ENCODE data around the gene ARHGAP22. TPM values are rescaled to one million over a fixed set of nuclear protein-coding genes. Genes with fewer than 3 reads are reported as not detected.

Gene ARHGAP22
- total and polyA plus RNA-seq, 2 of the 4 experiments (the other 2 are of a cell fraction): 28.3 to 30.2 TPM

DNA sequence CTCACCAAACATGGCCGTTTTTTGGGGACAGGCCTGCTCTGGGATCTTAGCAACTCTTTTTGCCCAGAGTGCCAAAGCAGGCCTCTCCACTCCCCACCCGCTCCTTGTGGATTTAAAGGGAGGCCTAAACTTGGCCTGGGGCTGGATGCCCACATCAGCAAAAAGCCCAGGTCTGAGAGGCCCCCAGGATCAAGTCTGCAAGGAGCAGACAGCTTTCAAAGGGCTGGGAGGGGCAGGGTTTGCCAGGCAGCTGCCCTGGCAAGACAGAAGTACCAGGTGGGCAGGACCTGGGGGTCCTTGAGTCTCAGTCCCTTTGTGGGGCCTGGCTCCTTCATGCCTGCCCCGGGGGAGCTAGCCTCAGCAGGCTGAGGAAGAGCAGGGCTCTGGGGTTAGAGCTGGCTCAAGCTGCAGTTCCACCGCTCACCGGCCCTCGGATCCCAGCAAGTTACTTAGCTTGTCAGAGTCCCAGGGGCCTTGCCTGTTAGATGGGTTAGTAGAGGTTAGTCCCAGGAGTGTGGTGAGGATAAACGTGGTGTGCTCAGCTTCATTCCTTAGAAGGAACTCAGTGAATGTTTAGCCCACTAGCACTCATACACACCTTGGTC, 56.2 kb downstream of the ARHGAP22 start:
- BruUV-seq (replicated peaks): no TSS peak
- no peak overlapping the region for H3K27ac ChIP-seq (ENCODE audit: insufficient read depth, low read length)
- CTCF ChIA-PET: interaction anchor here (1.5 kb wide), 1 partner anchor 108 kb away, joined by 19 read pairs; no protein-coding TSS in a partner anchor
- H3K18ac ChIP-seq (ENCODE audit: low read depth, low read length): no peak overlapping the region
- no peak overlapping the region for H4K8ac ChIP-seq (ENCODE audit: low read depth in 2 of 2, low read length in 2 of 2)
- H3K14ac ChIP-seq (replicated peaks; ENCODE audit: low read depth, low read length): no peak overlapping the region
- no peak overlapping the region for H3K4ac ChIP-seq (ENCODE audit: low read depth, low read length)
- no peak overlapping the region for H4K5ac ChIP-seq (ENCODE audit: low read depth, low read length)
- H3K27me3 ChIP-seq (ENCODE audit: control insufficient read depth, insufficient read depth, low read length): no peaks in the 10 kb centered on the region
- no peak overlapping the region for H2AK5ac ChIP-seq (ENCODE audit: low read depth, low read length)
- DNase-seq: no peak
- WGBS, 2 experiments (ENCODE audit: extremely low coverage in 2 of 2, insufficient read length in 1 of 2): 100% methylated on average over 1 of the region's 7 CpGs; no CpG with 5 or more reads in 1 of the 2 experiments
- H3K9me3 ChIP-seq (ENCODE audit: control insufficient read depth, insufficient read depth, low read length): no peaks in the 10 kb centered on the region
- H2BK15ac ChIP-seq (ENCODE audit: low read depth, low read length): no peak overlapping the region
- peaks cover 2 to 51% of the 10 kb centered on the region in 2 experiments; a peak in 3 of 4 replicates for H3K79me1 ChIP-seq (ENCODE audit: low read depth in 1 of 2, low read length in 2 of 2)
- H3K23ac ChIP-seq (ENCODE audit: low read depth, low read length): no peak overlapping the region
- POLR2A ChIA-PET (ENCODE audit: unreplicated experiment): no interaction called here
- H4K91ac ChIP-seq (ENCODE audit: insufficient read depth, low read depth, low read length): no peak overlapping the region
- H2BK5ac ChIP-seq (ENCODE audit: low read depth, low read length, poor library complexity, severe bottlenecking): no peak overlapping the region
- peaks cover 8% of the 10 kb centered on the region for H3K36me3 ChIP-seq (ENCODE audit: control insufficient read depth, insufficient read depth, low read length)
- H3K4me2 ChIP-seq (ENCODE audit: low read depth, low read length): no peak overlapping the region
- H4K20me1 ChIP-seq (ENCODE audit: insufficient read depth, low read length): peaks cover 7% of the 10 kb centered on the region; the same call in 1 of the 2 replicates
- no peak for ATAC-seq (ENCODE audit: low read depth)
- in situ Hi-C loops (cut with MboI; ENCODE audit: low sequenced_read_pairs): no loop called here
- dilution Hi-C loops (cut with HindIII; ENCODE audit: low sequenced_read_pairs, unreplicated experiment): no loop called here
- no peak overlapping the region for H3K4me3 ChIP-seq (ENCODE audit: insufficient read depth, low read depth, low read length)
- no peak overlapping the region for H2AFZ ChIP-seq (replicated peaks; ENCODE audit: low read length, poor library complexity)
- H3K56ac ChIP-seq (ENCODE audit: extremely low read depth, insufficient read depth, low read length): no peak overlapping the region
- TF ChIP-seq RFX5 (IDR thresholded peaks at IDR 0.05; ENCODE audit: low read depth, low read length) (no peak), MXI1 (IDR thresholded peaks at IDR 0.05; ENCODE audit: borderline replicate concordance, low read depth, low read length) (no peak), NFE2L2 (IDR thresholded peaks at IDR 0.05; ENCODE audit: low read depth, low read length) (no peak), POLR2A (IDR thresholded peaks at IDR 0.05; ENCODE audit: low read depth, low read length) (no peak), SMC3 (IDR thresholded peaks at IDR 0.05; ENCODE audit: low read depth, low read length) (no peak), MAZ (IDR thresholded peaks at IDR 0.05; ENCODE audit: borderline replicate concordance, low read depth, low read length) (no peak), CEBPB (IDR thresholded peaks at IDR 0.05; ENCODE audit: low read depth, low read length) (no peak), RCOR1 (IDR thresholded peaks at IDR 0.05; ENCODE audit: insufficient replicate concordance, low read length) (no peak), RAD21 (IDR thresholded peaks at IDR 0.05; ENCODE audit: low read length) (no peak), CHD1 (IDR thresholded peaks at IDR 0.05; ENCODE audit: low read depth, low read length) (no peak), MAFK (IDR thresholded peaks at IDR 0.05; ENCODE audit: low read depth, low read length) (no peak), BHLHE40 (IDR thresholded peaks at IDR 0.05; ENCODE audit: low read depth, low read length) (no peak), FOS (IDR thresholded peaks at IDR 0.05; ENCODE audit: low read depth, low read length) (no peak)
- TF ChIP-seq, protein P1, sequence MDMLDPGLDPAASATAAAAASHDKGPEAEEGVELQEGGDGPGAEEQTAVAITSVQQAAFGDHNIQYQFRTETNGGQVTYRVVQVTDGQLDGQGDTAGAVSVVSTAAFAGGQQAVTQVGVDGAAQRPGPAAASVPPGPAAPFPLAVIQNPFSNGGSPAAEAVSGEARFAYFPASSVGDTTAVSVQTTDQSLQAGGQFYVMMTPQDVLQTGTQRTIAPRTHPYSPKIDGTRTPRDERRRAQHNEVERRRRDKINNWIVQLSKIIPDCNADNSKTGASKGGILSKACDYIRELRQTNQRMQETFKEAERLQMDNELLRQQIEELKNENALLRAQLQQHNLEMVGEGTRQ (IDR thresholded peaks at IDR 0.05; ENCODE audit: low read depth, low read length): no peak
- TF ChIP-seq, protein P2, sequence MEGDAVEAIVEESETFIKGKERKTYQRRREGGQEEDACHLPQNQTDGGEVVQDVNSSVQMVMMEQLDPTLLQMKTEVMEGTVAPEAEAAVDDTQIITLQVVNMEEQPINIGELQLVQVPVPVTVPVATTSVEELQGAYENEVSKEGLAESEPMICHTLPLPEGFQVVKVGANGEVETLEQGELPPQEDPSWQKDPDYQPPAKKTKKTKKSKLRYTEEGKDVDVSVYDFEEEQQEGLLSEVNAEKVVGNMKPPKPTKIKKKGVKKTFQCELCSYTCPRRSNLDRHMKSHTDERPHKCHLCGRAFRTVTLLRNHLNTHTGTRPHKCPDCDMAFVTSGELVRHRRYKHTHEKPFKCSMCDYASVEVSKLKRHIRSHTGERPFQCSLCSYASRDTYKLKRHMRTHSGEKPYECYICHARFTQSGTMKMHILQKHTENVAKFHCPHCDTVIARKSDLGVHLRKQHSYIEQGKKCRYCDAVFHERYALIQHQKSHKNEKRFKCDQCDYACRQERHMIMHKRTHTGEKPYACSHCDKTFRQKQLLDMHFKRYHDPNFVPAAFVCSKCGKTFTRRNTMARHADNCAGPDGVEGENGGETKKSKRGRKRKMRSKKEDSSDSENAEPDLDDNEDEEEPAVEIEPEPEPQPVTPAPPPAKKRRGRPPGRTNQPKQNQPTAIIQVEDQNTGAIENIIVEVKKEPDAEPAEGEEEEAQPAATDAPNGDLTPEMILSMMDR (conservative IDR thresholded peaks at IDR 0.05; ENCODE audit: low read depth, low read length): no peak
- TF ChIP-seq, protein P3, sequence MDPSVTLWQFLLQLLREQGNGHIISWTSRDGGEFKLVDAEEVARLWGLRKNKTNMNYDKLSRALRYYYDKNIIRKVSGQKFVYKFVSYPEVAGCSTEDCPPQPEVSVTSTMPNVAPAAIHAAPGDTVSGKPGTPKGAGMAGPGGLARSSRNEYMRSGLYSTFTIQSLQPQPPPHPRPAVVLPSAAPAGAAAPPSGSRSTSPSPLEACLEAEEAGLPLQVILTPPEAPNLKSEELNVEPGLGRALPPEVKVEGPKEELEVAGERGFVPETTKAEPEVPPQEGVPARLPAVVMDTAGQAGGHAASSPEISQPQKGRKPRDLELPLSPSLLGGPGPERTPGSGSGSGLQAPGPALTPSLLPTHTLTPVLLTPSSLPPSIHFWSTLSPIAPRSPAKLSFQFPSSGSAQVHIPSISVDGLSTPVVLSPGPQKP (IDR thresholded peaks at IDR 0.05; ENCODE audit: borderline replicate concordance, low read depth, low read length): no peak
- H3K4me1 ChIP-seq (ENCODE audit: control insufficient read depth, insufficient read depth, low read length): peaks cover 2% of the 10 kb centered on the region; the same call in 1 of the 2 replicates
- no peak overlapping the region for H2AK9ac ChIP-seq (replicated peaks; ENCODE audit: low read depth, low read length, poor library complexity)
- no peak overlapping the region for H2BK120ac ChIP-seq (ENCODE audit: low read depth, low read length)
- no peak overlapping the region for H2BK20ac ChIP-seq (ENCODE audit: low read depth, low read length)
- intact Hi-C loops (cut with micrococcal nuclease): no loop called here
- 0 out of 2 replicates have a peak, but pooled peaks cover 4% of the 10 kb centered on the region for H3K9me1 ChIP-seq (ENCODE audit: insufficient read depth, low read length)
- no peak overlapping the region for H3K9ac ChIP-seq (ENCODE audit: low read depth, low read length)

Measured in IMR-90 (cell line).